RPMI8226 (cell line): ENCODE results near the gene CXCR5.

ENCODE experiments used
- DNase-seq: peaks from one replicate; pipeline ENCODE4 v3.0.0-alpha.2; 2015

The CXCR5 gene

DNA sequence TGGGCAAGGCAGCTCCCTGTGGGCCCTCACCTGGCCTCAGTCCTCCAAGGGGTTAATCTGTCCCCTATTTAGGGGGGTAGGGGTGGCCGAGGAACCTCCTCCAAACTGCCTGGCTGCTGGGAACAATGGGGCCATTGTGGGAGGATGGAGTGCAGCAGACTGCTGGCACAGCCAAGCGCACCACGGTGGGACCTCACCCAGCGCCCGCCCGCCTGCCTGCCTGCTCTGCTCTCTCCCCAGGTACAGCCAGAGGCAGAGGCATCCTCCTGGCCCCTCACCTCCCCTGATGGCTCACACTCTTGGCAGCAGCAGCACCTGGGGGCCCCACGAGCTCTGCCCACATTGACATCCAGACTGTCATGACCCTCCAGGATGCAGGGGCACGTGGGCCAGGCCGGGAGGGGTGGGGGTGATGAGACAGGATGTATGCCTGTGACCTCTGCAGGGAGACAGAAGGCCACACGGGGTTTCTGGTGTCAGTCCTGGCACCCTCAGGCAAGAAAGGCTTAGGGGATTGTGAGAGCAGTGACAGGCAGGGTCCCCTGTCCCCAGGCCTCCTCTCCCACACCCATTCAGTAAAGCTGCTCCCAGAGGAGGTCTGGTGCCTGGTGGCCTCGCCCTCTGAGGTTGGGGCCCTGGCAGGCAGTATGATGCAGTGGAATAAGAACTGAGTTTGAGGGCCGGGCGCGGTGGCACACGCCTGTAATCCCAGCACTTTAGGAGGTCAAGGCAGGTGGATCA is 30.7 kb downstream of the CXCR5 start:
- DNase-seq, result peak; percentile 48

DNA sequence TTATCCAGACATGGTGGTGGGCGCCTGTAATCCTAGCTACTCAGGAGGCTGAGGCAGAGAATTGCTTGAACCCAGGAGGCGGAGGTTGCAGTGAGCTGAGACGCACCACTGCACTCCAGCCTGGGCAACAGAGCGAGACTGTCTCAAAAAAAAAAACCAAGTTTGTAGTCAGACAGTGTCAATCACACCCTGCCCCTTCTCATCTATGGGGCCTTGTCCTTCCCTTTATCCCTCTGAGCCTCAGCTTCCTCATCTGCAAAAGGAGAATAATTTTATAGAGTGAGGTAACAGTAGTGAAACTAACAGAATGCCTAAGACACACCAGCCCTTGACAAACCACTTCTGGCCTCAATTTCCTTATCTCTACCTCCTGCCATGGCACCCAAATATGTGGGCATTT is 31.3 kb downstream of the CXCR5 start:
- DNase-seq, result no peak

DNA sequence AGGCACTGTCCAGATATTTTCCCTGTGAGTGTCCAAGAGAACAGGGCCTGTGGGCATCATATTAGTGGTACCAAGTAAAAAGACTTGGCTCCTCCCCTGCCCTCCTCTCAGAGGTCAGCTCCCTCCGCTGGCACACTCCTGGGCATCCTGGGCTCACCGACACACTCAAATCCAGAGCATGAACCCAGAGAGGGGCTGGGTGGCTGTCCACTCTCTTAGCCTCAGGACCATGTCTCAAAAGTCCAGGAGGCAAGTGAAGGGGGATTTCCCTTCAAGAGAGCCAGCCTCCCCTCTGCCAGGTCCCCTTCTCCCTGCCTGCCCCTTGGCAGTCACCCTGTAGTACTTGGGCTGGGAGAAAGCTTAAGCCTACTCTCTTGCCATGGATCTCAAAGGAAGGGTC is 31.7 kb downstream of the CXCR5 start:
- no peak for DNase-seq

DNA sequence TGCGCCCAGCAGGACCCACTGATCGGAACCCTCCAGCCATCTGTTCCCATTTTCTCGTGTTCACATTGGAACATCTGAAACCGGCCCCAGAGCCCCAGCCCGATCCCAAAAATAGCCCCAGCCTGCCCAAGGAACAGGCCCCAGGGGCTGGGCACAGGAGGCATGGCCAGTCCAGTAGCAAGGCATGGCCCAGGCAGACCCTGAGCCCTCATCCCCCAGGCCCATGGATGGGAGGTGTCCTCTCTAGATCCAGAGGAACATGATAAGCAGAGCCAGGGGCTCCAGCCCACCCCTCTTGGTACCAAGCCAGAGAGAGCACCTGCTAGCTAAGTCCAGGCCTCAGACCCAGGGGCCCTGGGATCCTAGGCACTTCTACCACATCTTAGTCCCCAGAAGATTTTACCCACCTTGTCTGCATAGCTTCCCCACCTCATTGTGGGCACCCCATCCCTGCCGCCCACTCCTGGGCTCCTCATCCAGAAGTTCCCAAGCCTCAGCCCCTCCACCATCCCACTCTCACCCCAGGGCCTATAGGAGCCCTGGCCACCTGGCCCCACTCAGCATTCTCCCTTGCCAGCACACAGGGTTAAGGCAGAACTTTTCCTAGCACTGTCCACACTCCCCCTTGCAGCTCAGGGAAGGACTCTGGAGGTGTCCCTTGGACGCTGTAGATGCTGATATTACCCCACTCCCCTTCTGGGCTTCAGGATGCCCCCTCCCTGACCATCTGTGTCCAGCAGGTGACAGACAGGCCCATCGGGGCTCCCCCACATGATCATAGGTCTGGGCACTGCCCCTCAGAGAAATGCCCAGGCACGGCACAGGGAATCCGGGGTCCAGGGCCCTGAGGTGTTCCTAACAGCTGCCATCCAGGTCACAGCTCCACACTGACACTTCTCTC is 32.5 kb downstream of the CXCR5 start:
- DNase-seq, result no peak

DNA sequence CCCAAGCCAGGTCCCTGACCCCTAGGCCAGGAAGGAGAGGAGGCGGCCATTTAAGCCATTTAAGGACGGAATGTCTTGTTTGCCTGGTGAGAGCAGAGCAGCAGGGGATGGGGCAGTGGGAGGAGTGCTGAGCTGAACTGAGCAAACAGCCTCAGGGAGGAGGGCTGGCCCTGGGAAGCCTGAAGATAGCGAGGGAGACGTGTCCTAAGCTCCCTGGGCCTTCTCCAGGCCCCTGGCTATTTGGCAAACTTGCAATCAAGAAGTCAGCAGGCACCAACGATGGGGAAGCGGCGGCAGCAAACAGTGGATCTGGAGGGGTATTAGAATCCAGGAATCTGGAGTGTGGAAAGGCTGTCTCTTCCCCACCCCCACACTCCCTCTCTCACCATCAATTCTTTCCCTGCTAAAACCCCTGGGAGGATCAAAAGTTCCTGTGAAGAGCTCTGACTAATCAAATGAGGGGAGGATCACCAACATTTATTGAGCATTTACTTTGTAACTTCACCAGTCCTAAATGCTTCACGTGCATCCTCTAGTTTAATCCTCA is 33.2 kb downstream of the CXCR5 start:
- no peak for DNase-seq

DNA sequence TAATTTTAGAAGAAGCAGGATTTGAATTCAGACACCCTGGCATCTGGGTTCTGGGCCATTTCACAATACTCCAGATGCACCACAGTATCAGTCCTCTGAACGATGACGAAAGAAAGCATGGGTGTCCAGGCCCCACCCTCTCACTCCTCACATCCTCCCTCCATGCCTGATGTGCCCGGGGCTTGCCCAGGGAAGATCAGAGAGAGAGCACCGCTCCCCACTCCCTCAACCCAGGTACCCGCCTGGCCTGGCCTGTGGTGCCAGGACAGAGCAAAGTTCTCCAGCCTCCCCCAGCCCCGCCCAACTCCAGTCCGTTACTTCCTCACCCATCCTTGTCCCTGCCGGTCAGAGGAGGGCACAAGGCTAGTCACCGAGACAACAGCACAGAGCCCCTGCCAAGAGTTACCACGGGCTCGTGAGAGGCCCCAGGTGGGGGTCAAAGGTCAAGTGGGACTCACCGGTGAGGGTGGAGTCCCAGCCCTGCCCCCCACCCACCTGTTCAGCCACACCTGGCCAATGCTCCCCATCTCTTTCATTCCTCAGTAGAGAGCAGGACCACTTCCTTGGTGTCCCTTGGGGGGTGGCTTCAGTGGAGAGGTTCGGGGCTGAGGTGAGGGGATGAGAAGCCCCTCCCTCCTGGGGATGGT is 33.9 kb downstream of the CXCR5 start:
- DNase-seq, result no peak

DNA sequence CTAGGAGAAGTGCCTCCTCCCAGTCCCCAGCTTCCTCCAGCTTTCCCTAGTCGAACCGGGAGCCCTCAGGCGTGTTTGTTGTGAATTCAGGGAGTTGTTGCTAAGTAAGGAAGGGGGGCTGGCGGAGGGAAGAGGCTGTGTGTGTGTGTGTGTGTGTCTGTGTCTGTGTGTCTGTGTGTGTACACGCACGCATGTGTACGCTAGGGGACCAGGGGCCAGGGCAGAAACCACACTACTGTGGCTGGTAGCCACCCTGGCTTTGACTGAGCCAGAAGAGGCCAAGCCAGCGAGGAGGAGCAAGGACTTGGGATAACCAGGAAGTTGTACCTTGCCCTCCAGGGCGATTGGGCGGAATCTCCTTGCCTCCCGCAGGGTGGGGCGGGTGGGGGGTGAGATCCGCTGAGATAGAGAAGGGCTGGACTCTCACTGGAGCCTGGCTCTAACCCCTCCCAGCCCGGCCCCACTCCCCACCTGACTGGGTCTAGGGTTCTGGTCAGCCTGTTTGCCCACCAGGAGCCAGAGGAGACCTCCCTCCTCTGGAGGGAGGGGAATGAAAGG is 34.5 kb downstream of the CXCR5 start:
- DNase-seq, result no peak

DNA sequence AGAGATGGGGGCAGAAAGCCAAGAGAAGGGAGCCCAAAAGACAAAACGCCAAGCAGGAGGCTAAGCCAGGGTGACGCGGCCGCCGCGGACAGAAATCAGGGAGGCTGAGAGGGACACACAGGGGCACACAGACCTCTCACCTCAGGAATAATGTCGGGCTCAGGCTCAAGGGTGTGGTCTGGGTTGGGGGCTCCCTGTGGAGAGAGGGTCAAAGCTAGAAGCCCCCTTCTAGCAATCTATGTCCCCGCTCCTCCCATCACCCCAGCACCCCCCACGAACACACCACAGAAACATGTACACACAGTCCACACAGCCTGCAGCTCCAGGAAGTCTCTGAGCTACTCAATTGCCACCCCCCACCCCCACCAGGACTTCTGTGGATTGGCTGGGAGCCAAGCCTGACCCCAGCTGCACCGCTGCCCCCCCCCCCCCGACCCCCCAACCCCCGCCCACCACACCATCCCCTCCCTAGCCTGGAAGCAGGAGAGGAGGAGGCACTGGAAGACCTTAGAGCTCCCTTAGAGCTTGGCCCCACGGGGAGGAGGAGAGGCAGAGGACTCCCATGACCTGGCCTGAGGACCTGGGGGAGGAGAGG is 35.1 kb downstream of the CXCR5 start:
- no peak for DNase-seq

GRCh38 chr11:118921121-118921928 is 37.6 kb downstream of the CXCR5 start:
- DNase-seq, result no peak

- DNase-seq, result no peak
Measured at GRCh38 chr11:118921929-118922744, 38.4 kb downstream of the CXCR5 start.

DNA sequence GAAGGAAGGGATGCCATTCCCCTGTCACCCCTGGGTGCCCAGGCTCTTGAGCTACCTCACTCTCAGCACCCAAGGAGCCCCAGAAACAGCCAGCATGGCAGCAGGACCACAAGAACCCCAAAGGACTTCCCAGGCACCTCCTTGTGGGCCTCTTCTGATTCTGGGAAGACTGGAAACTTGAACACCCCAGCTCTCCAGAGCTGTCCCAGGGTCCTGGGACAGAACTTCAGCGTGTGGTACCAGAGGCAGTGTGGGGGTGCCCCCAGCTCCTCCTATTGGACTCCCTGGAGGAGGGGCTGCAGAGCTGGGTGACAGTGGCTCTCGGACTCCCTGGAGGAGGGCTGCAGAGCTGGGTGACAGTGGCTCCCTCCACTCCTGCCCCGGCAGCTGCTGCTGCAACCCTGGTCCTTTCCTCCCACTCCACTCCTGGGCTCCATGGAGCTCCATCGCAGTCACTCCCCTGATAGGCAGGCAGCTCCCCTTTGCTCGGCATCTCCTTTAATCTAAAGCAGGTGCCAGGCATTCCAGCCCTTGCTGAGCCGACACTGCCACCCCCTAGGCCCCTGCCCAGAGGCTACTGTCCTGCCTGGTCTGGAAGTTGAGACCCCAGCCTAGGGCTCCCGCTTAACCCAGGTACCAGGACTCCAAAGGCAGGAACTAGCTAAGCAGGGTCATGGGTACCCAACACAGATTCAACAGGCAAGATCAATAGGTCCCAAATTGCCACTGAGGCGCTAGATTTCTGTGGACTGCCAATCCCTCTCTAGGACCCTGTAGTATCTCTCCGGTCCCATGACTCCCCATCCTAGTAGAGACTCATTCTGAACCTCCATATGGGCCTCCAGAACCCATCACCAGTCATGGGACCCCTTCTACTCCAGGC is 39.3 kb downstream of the CXCR5 start:
- DNase-seq, result no peak

DNA sequence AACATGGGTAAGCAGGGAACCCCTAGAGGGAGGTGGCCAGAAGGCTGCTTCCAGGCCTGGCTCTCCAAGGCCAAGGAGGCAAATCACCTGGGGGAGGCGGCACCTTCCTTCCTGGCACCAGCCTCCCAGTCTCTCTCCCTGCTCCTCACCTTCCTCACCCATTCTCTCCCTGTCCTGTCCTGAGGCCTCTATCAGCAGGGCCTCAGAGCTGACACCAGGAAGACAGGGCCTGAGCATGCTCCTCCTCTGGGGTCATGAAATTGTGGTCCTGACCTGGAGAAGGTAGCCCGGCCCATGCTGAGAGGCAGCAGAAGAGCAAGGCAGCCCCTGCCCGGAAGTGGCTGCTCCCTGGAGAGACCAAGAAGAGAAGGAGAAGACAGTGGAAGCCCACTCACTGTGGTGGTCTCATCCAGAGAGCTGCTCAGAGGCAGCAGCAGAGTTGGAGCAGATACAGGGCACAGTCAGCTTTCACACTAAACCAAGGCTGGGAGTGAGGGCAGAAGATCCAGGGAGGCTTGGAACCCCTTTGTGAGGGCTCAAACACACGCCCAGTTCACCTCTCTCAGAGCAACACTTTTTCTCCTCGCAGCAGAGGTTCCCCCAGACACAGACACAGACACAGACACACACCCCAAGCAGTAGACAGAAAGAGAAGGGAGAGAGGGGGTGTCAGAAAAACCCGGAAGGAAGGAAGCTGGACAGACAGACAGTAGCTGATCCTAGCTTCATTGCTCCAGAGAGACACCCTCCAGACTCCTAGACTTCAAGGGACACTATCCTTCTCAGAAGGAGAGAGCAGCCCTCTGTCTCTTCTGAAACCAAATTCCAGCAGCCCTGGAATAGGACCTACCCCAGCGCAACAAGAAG is 40.3 kb downstream of the CXCR5 start:
- DNase-seq, result no peak

GRCh38 chr11:118924591-118925585 is 41.2 kb downstream of the CXCR5 start:
- peak; percentile 66 for DNase-seq

GRCh38 chr11:118927554-118928100 is 43.9 kb downstream of the CXCR5 start:
- DNase-seq, result peak; percentile 42

GRCh38 chr11:118928101-118928869 is 44.6 kb downstream of the CXCR5 start:
- peak; percentile 94 for DNase-seq

DNA sequence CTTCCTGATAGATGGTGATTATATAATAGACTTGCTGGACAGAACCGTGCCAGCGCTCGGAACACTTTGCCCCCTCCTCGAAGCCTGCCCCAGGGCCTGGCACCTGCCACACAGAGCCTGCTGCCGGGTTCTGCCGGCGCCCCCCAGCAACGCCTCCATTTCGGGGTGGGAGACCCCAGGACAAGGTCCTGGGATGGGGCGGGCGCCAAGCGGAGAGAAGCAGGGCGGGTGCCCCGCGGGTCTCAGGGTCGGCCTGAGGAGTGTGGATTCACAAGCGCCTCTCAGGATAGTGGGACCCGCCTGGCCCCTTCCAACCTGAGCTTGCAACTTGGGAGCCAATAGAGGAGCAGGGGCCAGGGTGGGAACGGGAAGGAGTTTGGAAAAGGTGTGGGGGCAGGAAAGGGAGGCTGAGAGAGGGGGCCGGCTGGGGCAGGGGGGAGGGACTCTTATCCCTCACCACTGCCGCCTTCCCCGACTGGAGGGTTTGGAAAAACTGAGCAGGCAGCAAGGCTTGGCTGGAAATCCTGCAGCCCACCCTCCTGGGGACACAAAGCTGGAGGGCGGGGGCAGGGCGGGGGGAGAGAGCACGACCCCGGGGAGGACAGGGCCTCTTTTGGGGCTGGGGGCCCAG is 45.3 kb downstream of the CXCR5 start:
- peak; percentile 59 for DNase-seq
